HepG2 (cell line): ENCODE data around the gene ALX4. TPM values are rescaled to one million over a fixed set of nuclear protein-coding genes. Genes with fewer than 3 reads are reported as not detected.

Experiments used
- ARHGAP35 ChIP-seq: sonication (generic); formaldehyde crosslinking; IDR thresholded peaks from 2 replicates; pipeline ENCODE4 v1.9.0; 2022; ENCODE audit warnings: mild to moderate bottlenecking, inconsistent platforms, moderate library complexity, missing genetic modification reagents, borderline replicate concordance
- BORCS8-MEF2B ChIP-seq: sonication (generic); formaldehyde crosslinking; IDR thresholded peaks from 2 replicates; pipeline ENCODE4 v1.8.0; 2022; ENCODE audit warnings: mild to moderate bottlenecking, missing genetic modification reagents
- BRCA1 ChIP-seq: sonication (generic); formaldehyde crosslinking; IDR thresholded peaks from 2 replicates; pipeline ENCODE4 v1.4.0; 2020; ENCODE audit warnings: missing genetic modification reagents
- GTF2F1 ChIP-seq: fragments of 150-350 bp; IDR thresholded peaks from 2 replicates; pipeline ENCODE4 v1.6.1; 2014; ENCODE audit warnings: low read length
- HDAC2 ChIP-seq: sonication (generic); formaldehyde crosslinking; IDR thresholded peaks from 2 replicates; pipeline ENCODE4 v1.4.0; 2020; ENCODE audit warnings: missing genetic modification reagents
- LCORL ChIP-seq, 2 experiments: fragments of 450-650 bp in 1 of 2; sonication (generic) in 1 of 2; formaldehyde crosslinking in 1 of 2; IDR thresholded peaks; 2 replicates each; pipeline versions ENCODE4 v1.5.0 to v1.6.1; 2017 to 2020; ENCODE audit warnings: antibody characterized with exemption in 1 of 2, missing genetic modification reagents in 1 of 2
- RAD51 ChIP-seq: fragments of 450-650 bp; IDR thresholded peaks from 2 replicates; pipeline ENCODE4 v1.6.1; 2016; ENCODE audit warnings: borderline replicate concordance
- SMARCE1 ChIP-seq: fragments of 450-650 bp; IDR thresholded peaks from 2 replicates; pipeline ENCODE4 v1.6.1; 2017; ENCODE audit warnings: borderline replicate concordance
- THYN1 ChIP-seq: sonication (generic); formaldehyde crosslinking; IDR thresholded peaks from 2 replicates; pipeline ENCODE4 v1.8.1; 2023; ENCODE audit warnings: low read depth, mild to moderate bottlenecking, moderate library complexity, missing genetic modification reagents, borderline replicate concordance
- YY1 ChIP-seq: IDR thresholded peaks from 2 replicates; pipeline ENCODE4 v1.6.1; 2011; ENCODE audit warnings: low read length, low read depth, moderate library complexity, mild to moderate bottlenecking; ENCODE audit not compliant: insufficient read depth, insufficient replicate concordance
- ZBTB14 ChIP-seq: sonication (generic); formaldehyde crosslinking; IDR thresholded peaks from 2 replicates; pipeline ENCODE4 v1.4.0; 2020; ENCODE audit warnings: missing genetic modification reagents
- ZBTB26 ChIP-seq: IDR thresholded peaks from 2 replicates; pipeline ENCODE4 v1.6.1; 2016; ENCODE audit warnings: missing compliant biosample characterization, missing genetic modification reagents, borderline replicate concordance
- ZBTB8A ChIP-seq: sonication (generic); formaldehyde crosslinking; IDR thresholded peaks from 2 replicates; pipeline ENCODE4 v1.4.0; 2020; ENCODE audit warnings: mild to moderate bottlenecking, low read depth, missing genetic modification reagents, borderline replicate concordance
- ZFP37 ChIP-seq: sonication (generic); formaldehyde crosslinking; IDR thresholded peaks from 2 replicates; pipeline ENCODE4 v1.4.0; 2020; ENCODE audit warnings: missing genetic modification reagents, borderline replicate concordance
- ZMAT3 ChIP-seq: sonication (generic); formaldehyde crosslinking; conservative IDR thresholded peaks from 2 replicates; pipeline ENCODE4 v1.7.0; 2021; ENCODE audit warnings: missing genetic modification reagents
- ZNF230 ChIP-seq: sonication (generic); formaldehyde crosslinking; IDR thresholded peaks from 2 replicates; pipeline ENCODE4 v1.4.0; 2020; ENCODE audit warnings: mild to moderate bottlenecking, missing genetic modification reagents
- ZNF253 ChIP-seq: sonication (generic); formaldehyde crosslinking; IDR thresholded peaks from 2 replicates; pipeline ENCODE4 v1.8.0; 2022; ENCODE audit warnings: mild to moderate bottlenecking, missing genetic modification reagents, borderline replicate concordance
- ZNF556 ChIP-seq: sonication (generic); formaldehyde crosslinking; IDR thresholded peaks from 2 replicates; pipeline ENCODE4 v1.4.0; 2020; ENCODE audit warnings: mild to moderate bottlenecking, missing genetic modification reagents, borderline replicate concordance
- ZNF557 ChIP-seq: sonication (generic); formaldehyde crosslinking; IDR thresholded peaks from 2 replicates; pipeline ENCODE4 v1.4.0; 2020; ENCODE audit warnings: missing genetic modification reagents
- ZNF572 ChIP-seq: sonication (generic); formaldehyde crosslinking; IDR thresholded peaks from 2 replicates; pipeline ENCODE4 v1.5.1; 2020; ENCODE audit warnings: mild to moderate bottlenecking, missing genetic modification reagents
- ZNF616 ChIP-seq: sonication (generic); formaldehyde crosslinking; IDR thresholded peaks from 2 replicates; pipeline ENCODE4 v1.5.0; 2020; ENCODE audit warnings: low read depth, mild to moderate bottlenecking, missing genetic modification reagents
- ZNF619 ChIP-seq: sonication (generic); formaldehyde crosslinking; IDR thresholded peaks from 2 replicates; pipeline ENCODE4 v1.4.0; 2020; ENCODE audit warnings: mild to moderate bottlenecking, missing genetic modification reagents
- ZNF788 ChIP-seq: sonication (generic); formaldehyde crosslinking; IDR thresholded peaks from 2 replicates; pipeline ENCODE4 v1.5.0; 2020; ENCODE audit warnings: mild to moderate bottlenecking, missing genetic modification reagents, borderline replicate concordance
- polyA plus RNA-seq, 8 experiments: library from polyadenylated mRNA; depleted of rRNA in 3 of 8; stranded (reverse) in 7 of 8; unstranded in 1 of 8; fragments of >200 nt; fragmentation: Illumina TruSeq in 4 of 8; extraction: Trizol in 4 of 8; gene quantifications; 2 replicates each; pipeline versions ENCODE4 v1.2.1 to v1.2.3, GENCODE V29; 2011 to 2016; ENCODE audit warnings: low read depth in 4 of 8, missing spikeins in 1 of 8, mixed read lengths in 1 of 8; ENCODE audit not compliant: insufficient read depth in 1 of 8
- total RNA-seq, 5 experiments: library from RNA; depleted of rRNA; stranded (reverse); fragments of >200 nt; fragmentation: Illumina TruSeq; extraction: Trizol; gene quantifications; 2 replicates each; pipeline ENCODE4 v1.2.3, GENCODE V29; 2016; ENCODE audit warnings: low read depth in 1 of 5
- TF ChIP-seq, protein P1 (sequence below): sonication (generic); formaldehyde crosslinking; IDR thresholded peaks from 2 replicates; pipeline ENCODE4 v1.5.0; 2020; ENCODE audit warnings: missing genetic modification reagents
- TF ChIP-seq, protein P2 (sequence below): IDR thresholded peaks from 2 replicates; pipeline ENCODE4 v1.6.1; 2016; ENCODE audit warnings: missing compliant biosample characterization, missing genetic modification reagents, borderline replicate concordance

The ALX4 gene
- total and polyA plus RNA-seq, 2 of the 13 experiments (the other 11 are each of a cell fraction or from before 2014, with no cell fraction given) = not detected

- TF ChIP-seq THYN1 (CRISPR knock-in tag) (no peak), BORCS8-MEF2B (CRISPR knock-in tag) (no peak), SMARCE1 (no peak), BRCA1 (CRISPR knock-in tag) (no peak), ZBTB14 (no peak), LCORL (IDR thresholded peaks at IDR 0.05) (no peak), LCORL (CRISPR knock-in tag; IDR thresholded peaks at IDR 0.05) (peak; percentile 58; the same call in 1 of the 2 replicates), ARHGAP35 (no peak), ZNF253 (no peak), ZNF619 (CRISPR knock-in tag) (no peak), ZNF556 (CRISPR knock-in tag) (no peak), HDAC2 (CRISPR knock-in tag) (peak; percentile 80), ZNF557 (no peak), ZFP37 (no peak), YY1 (no peak), ZNF230 (CRISPR knock-in tag) (no peak), ZBTB8A (no peak), RAD51 (no peak), ZNF788 (CRISPR knock-in tag) (peak; percentile 65; the same call in 1 of the 2 replicates), GTF2F1 (no peak), ZBTB26 (CRISPR knock-in tag) (no peak), ZNF572 (CRISPR knock-in tag) (no peak), ZMAT3 (CRISPR knock-in tag) (no peak), ZNF616 (CRISPR knock-in tag) (no peak)
- TF ChIP-seq, protein P1, sequence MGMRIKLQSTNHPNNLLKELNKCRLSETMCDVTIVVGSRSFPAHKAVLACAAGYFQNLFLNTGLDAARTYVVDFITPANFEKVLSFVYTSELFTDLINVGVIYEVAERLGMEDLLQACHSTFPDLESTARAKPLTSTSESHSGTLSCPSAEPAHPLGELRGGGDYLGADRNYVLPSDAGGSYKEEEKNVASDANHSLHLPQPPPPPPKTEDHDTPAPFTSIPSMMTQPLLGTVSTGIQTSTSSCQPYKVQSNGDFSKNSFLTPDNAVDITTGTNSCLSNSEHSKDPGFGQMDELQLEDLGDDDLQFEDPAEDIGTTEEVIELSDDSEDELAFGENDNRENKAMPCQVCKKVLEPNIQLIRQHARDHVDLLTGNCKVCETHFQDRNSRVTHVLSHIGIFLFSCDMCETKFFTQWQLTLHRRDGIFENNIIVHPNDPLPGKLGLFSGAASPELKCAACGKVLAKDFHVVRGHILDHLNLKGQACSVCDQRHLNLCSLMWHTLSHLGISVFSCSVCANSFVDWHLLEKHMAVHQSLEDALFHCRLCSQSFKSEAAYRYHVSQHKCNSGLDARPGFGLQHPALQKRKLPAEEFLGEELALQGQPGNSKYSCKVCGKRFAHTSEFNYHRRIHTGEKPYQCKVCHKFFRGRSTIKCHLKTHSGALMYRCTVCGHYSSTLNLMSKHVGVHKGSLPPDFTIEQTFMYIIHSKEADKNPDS (CRISPR knock-in tag) = 0 out of 2 replicates have a peak, but pooled peaks have one; percentile 46
- TF ChIP-seq, protein P2, sequence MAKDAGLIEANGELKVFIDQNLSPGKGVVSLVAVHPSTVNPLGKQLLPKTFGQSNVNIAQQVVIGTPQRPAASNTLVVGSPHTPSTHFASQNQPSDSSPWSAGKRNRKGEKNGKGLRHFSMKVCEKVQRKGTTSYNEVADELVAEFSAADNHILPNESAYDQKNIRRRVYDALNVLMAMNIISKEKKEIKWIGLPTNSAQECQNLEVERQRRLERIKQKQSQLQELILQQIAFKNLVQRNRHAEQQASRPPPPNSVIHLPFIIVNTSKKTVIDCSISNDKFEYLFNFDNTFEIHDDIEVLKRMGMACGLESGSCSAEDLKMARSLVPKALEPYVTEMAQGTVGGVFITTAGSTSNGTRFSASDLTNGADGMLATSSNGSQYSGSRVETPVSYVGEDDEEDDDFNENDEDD (CRISPR knock-in tag) = no peak
Observed at GRCh38 chr11:44243595-44244343, 66.2 kb downstream of the ALX4 start (continued).
